Mesendoderm (in vitro differentiated cells): ENCODE measurements around the gene PRMT6. TPM values are rescaled to one million over a fixed set of nuclear protein-coding genes. Genes with fewer than 3 reads are reported as not detected.

ENCODE experiments used
- DNase-seq: peaks from one replicate; pipeline ENCODE4 v3.0.0; 2013
- H2AK5ac ChIP-seq: 2 replicates; pipeline ENCODE4 v1.6.1; 2013; ENCODE audit warnings: low read length, inconsistent platforms
- H2BK120ac ChIP-seq: 2 replicates; pipeline ENCODE4 v1.6.1; 2013; ENCODE audit warnings: low read depth, mild to moderate bottlenecking, low read length, moderate library complexity, mixed read lengths
- H2BK15ac ChIP-seq: replicated peaks from 2 replicates; pipeline ENCODE4 v1.6.1; 2013; ENCODE audit warnings: low read depth, mild to moderate bottlenecking, moderate library complexity
- H2BK5ac ChIP-seq: 2 replicates; pipeline ENCODE4 v1.6.1; 2013; ENCODE audit warnings: low read length, inconsistent platforms
- H3K18ac ChIP-seq: 2 replicates; pipeline ENCODE4 v1.6.1; 2013; ENCODE audit warnings: mild to moderate bottlenecking, low read length, mixed read lengths
- H3K23ac ChIP-seq: one replicate; pipeline ENCODE4 v1.6.1; 2013; ENCODE audit warnings: low read length
- H3K27ac ChIP-seq: 2 replicates; pipeline ENCODE4 v1.5.1; 2013; ENCODE audit warnings: low read depth, mild to moderate bottlenecking, inconsistent platforms, low read length, moderate library complexity
- H3K27me3 ChIP-seq: 2 replicates; pipeline ENCODE4 v1.6.1; 2013; ENCODE audit warnings: low read length, control low read depth, mild to moderate bottlenecking, inconsistent platforms; ENCODE audit not compliant: insufficient read depth, poor library complexity
- H3K36me3 ChIP-seq: 2 replicates; pipeline ENCODE4 v1.6.1; 2013; ENCODE audit warnings: low read length, inconsistent platforms; ENCODE audit not compliant: control insufficient read depth, insufficient read depth
- H3K4ac ChIP-seq: one replicate; pipeline ENCODE4 v1.6.1; 2013; ENCODE audit warnings: low read depth, mild to moderate bottlenecking, low read length, moderate library complexity
- H3K4me1 ChIP-seq: 2 replicates; pipeline ENCODE4 v1.6.1; 2013; ENCODE audit warnings: low read depth, low read length, inconsistent platforms; ENCODE audit not compliant: control insufficient read depth
- H3K4me2 ChIP-seq: 2 replicates; pipeline ENCODE4 v1.6.1; 2013; ENCODE audit warnings: low read length
- H3K4me3 ChIP-seq: 2 replicates; pipeline ENCODE4 v1.5.1; 2013; ENCODE audit warnings: mild to moderate bottlenecking, low read length
- H3K56ac ChIP-seq: one replicate; pipeline ENCODE4 v1.6.1; 2013; ENCODE audit warnings: low read length
- H3K79me1 ChIP-seq: 2 replicates; pipeline ENCODE4 v1.6.1; 2013; ENCODE audit warnings: low read length, inconsistent platforms
- H3K79me2 ChIP-seq: 2 replicates; pipeline ENCODE4 v1.6.1; 2013; ENCODE audit warnings: mild to moderate bottlenecking, low read length; ENCODE audit not compliant: control insufficient read depth, insufficient read depth
- H3K9ac ChIP-seq: 2 replicates; pipeline ENCODE4 v1.6.1; 2013; ENCODE audit warnings: low read length, inconsistent platforms
- H4K5ac ChIP-seq: one replicate; pipeline ENCODE4 v1.6.1; 2013; ENCODE audit warnings: low read length
- H4K8ac ChIP-seq: one replicate; pipeline ENCODE4 v1.6.1; 2013; ENCODE audit warnings: low read depth, mild to moderate bottlenecking, control low read depth, low read length, moderate library complexity
- WGBS: extraction: QIAGEN DNeasy Blood & Tissue Kit; methylation state at CpG from one replicate; pipeline ENCODE4 v1.1.7; 2013; ENCODE audit warnings: low lambda C conversion rate, missing lambda C conversion rate; ENCODE audit not compliant: insufficient coverage; ENCODE audit errors: extremely low coverage; 5-methylcytosine and 5-hydroxymethylcytosine counted together
- polyA plus RNA-seq, 2 experiments: library from polyadenylated mRNA; stranded (reverse); fragments of 200-250 nt; gene quantifications; one replicate each; pipeline ENCODE4 v1.2.3, GENCODE V29; 2013

PRMT6 gene
- 26.7 TPM for polyA plus RNA-seq (2013, experiment 1 of 2)
- polyA plus RNA-seq (2013, experiment 2 of 2), result 25.9 TPM

DNA sequence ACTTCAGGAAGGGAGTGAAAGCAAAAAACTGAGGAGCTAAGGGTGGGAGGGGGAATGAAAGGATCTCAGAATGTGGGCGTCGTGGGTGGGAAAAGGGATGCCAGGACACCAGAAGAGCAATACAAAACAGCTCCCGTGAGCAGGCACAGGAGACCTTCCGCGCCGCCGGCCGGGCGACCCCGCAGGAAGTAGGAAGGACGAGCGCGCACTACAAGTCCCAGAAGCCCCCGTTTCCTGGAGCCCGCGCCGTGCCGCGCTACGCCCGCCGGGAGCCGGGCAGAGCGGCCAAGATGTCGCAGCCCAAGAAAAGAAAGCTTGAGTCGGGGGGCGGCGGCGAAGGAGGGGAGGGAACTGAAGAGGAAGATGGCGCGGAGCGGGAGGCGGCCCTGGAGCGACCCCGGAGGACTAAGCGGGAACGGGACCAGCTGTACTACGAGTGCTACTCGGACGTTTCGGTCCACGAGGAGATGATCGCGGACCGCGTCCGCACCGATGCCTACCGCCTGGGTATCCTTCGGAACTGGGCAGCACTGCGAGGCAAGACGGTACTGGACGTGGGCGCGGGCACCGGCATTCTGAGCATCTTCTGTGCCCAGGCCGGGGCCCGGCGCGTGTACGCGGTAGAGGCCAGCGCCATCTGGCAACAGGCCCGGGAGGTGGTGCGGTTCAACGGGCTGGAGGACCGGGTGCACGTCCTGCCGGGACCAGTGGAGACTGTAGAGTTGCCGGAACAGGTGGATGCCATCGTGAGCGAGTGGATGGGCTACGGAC is at the start of gene PRMT6:
PRMT6 (plus strand) TSS at position 249 of the 771 bp plus-strand sequence; CDS start at position 291, 42 bp downstream.
- peak within 1 kb of the TSS; percentile 13 for H3K18ac ChIP-seq
- H2AK5ac ChIP-seq, result peak within 1 kb of the TSS; percentile 25
- H3K9ac ChIP-seq, result peak within 1 kb of the TSS; percentile 98
- no CpG with 5 or more reads among the region's 73 CpGs for WGBS
- no peaks in the 10 kb centered on the region for H3K4me1 ChIP-seq
- H3K4ac ChIP-seq, result peak within 1 kb of the TSS; percentile 39
- no peak within 1 kb of the TSS for H2BK120ac ChIP-seq
- H2BK5ac ChIP-seq, result peak within 1 kb of the TSS; percentile 47
- peak within 1 kb of the TSS; percentile 95 for H4K8ac ChIP-seq
- H3K23ac ChIP-seq, result peak within 1 kb of the TSS; percentile 84
- no peak within 1 kb of the TSS for H4K5ac ChIP-seq
- no peaks in the 10 kb centered on the region for H3K36me3 ChIP-seq
- H3K27ac ChIP-seq, result peak within 1 kb of the TSS; percentile 51
- H2BK15ac ChIP-seq, result no peak within 1 kb of the TSS
- peaks cover 14% of the 10 kb centered on the region for H3K79me2 ChIP-seq
- H3K4me2 ChIP-seq, result peak within 1 kb of the TSS; percentile 82
- H3K79me1 ChIP-seq, result peaks cover 6% of the 10 kb centered on the region
- H3K56ac ChIP-seq, result peak within 1 kb of the TSS; percentile 93
- no peaks in the 10 kb centered on the region for H3K27me3 ChIP-seq
- H3K4me3 ChIP-seq, result peak within 1 kb of the TSS; percentile 97
- DNase-seq, result peak; percentile 94

DNA sequence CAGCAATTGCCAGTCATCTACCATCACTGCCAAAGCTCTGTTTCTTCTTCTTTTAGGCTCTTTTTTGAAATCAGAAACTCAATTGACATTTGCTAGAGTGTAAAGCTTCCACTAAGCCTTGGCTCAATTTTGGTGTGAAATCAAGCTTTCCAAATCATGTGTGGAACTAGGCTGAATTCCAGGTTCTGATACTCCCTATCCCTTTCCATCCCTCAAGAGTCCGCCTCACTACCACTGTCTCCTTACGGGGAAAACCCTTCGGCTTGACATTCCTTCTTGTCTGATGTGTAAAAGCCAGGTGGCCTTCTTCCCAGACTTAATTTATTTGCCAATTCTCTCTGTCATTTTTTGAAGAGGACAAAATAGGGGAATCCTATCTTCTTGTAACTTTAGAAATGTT is 47.2 kb upstream of the PRMT6 start:
- Histone ChIP-seq H4K8ac (no peak overlapping the region), H3K23ac (no peak overlapping the region), H2BK5ac (no peak overlapping the region), H4K5ac (no peak overlapping the region), H3K4me2 (no peak overlapping the region), H2AK5ac (no peak overlapping the region), H3K27me3 (no peaks in the 10 kb centered on the region), H3K79me1 (no peaks in the 10 kb centered on the region), H3K79me2 (no peaks in the 10 kb centered on the region), H3K4me3 (no peak overlapping the region), H3K27ac (no peak overlapping the region), H2BK15ac (no peak overlapping the region), H3K56ac (no peak overlapping the region), H3K18ac (no peak overlapping the region), H3K36me3 (no peaks in the 10 kb centered on the region), H3K4ac (no peak overlapping the region), H3K4me1 (no peaks in the 10 kb centered on the region), H2BK120ac (no peak overlapping the region), H3K9ac (no peak overlapping the region)
- DNase-seq, result no peak
- no CpG with 5 or more reads among the region's 3 CpGs for WGBS

DNA sequence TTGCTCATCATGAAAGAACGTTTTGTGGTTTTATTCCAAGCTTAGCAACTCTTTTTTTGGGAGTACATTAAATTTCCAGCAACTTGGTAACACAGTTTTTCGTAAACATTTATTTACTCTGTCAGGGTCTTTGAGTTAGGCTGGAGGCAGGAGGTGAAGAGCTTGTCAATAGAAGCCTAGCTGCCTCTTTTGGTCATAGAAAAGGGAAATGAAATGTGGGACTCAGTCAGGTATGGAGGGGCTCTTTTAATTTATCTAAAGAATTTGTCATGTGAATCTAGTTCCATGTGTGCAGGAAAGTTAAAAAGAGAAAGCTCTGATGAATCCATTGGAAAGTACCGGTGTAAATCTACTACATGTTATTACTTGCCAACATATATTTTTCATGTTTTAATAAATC is 45.9 kb upstream of the PRMT6 start:
- no peak overlapping the region for H3K4me2 ChIP-seq
- H4K8ac ChIP-seq, result no peak overlapping the region
- H3K56ac ChIP-seq, result no peak overlapping the region
- H3K36me3 ChIP-seq, result no peaks in the 10 kb centered on the region
- no peaks in the 10 kb centered on the region for H3K27me3 ChIP-seq
- H3K4me1 ChIP-seq, result no peaks in the 10 kb centered on the region
- no peaks in the 10 kb centered on the region for H3K79me1 ChIP-seq
- H3K4ac ChIP-seq, result no peak overlapping the region
- H3K79me2 ChIP-seq, result no peaks in the 10 kb centered on the region
- no peak overlapping the region for H3K9ac ChIP-seq
- H3K23ac ChIP-seq, result no peak overlapping the region
- no peak overlapping the region for H3K18ac ChIP-seq
- no peak overlapping the region for H2BK120ac ChIP-seq
- H4K5ac ChIP-seq, result no peak overlapping the region
- H3K27ac ChIP-seq, result no peak overlapping the region
- no peak overlapping the region for H2BK5ac ChIP-seq
- H2BK15ac ChIP-seq, result no peak overlapping the region
- H3K4me3 ChIP-seq, result no peak overlapping the region
- DNase-seq, result no peak
- WGBS, result no CpG with 5 or more reads among the region's 3 CpGs
- no peak overlapping the region for H2AK5ac ChIP-seq

DNA sequence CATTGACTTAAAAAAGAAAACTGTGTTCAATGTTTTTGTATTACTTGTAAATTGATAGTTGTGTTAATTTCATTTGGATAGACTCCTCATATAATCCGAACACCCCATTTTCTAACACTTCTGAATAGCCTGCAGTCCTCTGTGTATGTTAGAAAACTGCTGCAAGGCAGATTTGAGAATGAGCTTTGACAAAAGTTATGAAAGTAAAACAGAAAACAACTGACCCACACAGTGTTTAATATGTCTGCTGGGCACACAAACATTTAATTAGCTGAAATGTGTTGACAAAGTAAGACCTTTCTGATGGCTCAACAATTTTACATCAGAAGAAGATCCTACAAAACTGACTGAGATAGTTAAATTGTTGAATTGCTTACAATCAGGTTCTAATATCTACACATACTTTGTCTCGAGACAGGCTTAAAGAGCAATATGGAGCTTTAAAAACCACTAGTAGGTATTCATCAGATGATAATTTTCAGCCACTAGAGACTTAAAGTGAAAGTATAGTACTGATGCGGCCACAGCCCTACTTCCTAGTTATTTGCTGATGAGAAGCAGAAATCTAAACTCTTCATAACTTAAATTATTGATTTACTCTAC is 40.0 kb upstream of the PRMT6 start:
- Histone ChIP-seq H2AK5ac (no peak overlapping the region), H3K4me3 (no peak overlapping the region), H3K4me1 (no peaks in the 10 kb centered on the region), H3K79me2 (no peaks in the 10 kb centered on the region), H3K4me2 (no peak overlapping the region), H3K18ac (no peak overlapping the region), H2BK15ac (no peak overlapping the region), H2BK120ac (no peak overlapping the region), H3K36me3 (no peaks in the 10 kb centered on the region), H3K56ac (no peak overlapping the region), H3K27me3 (no peaks in the 10 kb centered on the region), H2BK5ac (no peak overlapping the region), H3K79me1 (no peaks in the 10 kb centered on the region), H3K4ac (no peak overlapping the region), H3K9ac (no peak overlapping the region), H4K5ac (no peak overlapping the region), H3K27ac (no peak overlapping the region), H4K8ac (no peak overlapping the region), H3K23ac (no peak overlapping the region)
- no CpG with 5 or more reads among the region's 3 CpGs for WGBS
- DNase-seq, result no peak

DNA sequence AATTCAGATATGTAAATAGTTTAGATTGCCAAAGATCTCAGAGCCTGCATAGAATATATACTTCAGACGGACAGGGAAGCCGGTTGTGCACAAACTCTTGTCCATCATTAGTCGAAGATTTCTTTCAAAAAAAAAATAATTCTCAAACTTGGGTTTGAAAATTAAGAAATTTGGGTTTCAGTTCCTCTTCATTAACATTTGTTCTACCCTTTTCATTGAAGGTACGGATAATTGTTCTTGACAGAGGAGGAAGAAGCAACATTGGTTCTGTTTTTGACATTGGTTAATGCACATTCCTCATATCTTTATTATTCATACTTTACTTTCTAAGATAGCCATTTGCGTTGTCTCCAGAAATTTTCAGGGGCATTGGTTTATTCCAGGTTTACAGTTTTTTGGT is 38.0 kb upstream of the PRMT6 start:
- no peak overlapping the region for H3K56ac ChIP-seq
- H3K23ac ChIP-seq, result no peak overlapping the region
- no peak overlapping the region for H4K5ac ChIP-seq
- no peak overlapping the region for H2BK15ac ChIP-seq
- H3K9ac ChIP-seq, result no peak overlapping the region
- H3K18ac ChIP-seq, result no peak overlapping the region
- no peak overlapping the region for H3K4ac ChIP-seq
- no peak overlapping the region for H3K4me2 ChIP-seq
- no CpG with 5 or more reads among the region's 5 CpGs for WGBS
- no peak overlapping the region for H2BK120ac ChIP-seq
- no peaks in the 10 kb centered on the region for H3K79me2 ChIP-seq
- no peaks in the 10 kb centered on the region for H3K36me3 ChIP-seq
- no peak overlapping the region for H3K4me3 ChIP-seq
- H3K27ac ChIP-seq, result no peak overlapping the region
- no peaks in the 10 kb centered on the region for H3K79me1 ChIP-seq
- H3K27me3 ChIP-seq, result no peaks in the 10 kb centered on the region
- no peaks in the 10 kb centered on the region for H3K4me1 ChIP-seq
- no peak overlapping the region for H2BK5ac ChIP-seq
- H2AK5ac ChIP-seq, result no peak overlapping the region
- no peak for DNase-seq
- no peak overlapping the region for H4K8ac ChIP-seq
